Activated CD4-positive, CD25-positive, alpha-beta regulatory T cell treated with anti-CD3 and anti-CD28 coated beads, Interleukin-2, amount 50 U/mL, for 72 hours (primary cell): ENCODE measurements around the gene CALHM3.
A peak's percentile ranks its signal among the peaks of the same experiment; 100 is the strongest.

Source experiments
- DNase-seq: peaks from one replicate; pipeline ENCODE4 v3.0.0; 2021

The CALHM3 gene

DNA sequence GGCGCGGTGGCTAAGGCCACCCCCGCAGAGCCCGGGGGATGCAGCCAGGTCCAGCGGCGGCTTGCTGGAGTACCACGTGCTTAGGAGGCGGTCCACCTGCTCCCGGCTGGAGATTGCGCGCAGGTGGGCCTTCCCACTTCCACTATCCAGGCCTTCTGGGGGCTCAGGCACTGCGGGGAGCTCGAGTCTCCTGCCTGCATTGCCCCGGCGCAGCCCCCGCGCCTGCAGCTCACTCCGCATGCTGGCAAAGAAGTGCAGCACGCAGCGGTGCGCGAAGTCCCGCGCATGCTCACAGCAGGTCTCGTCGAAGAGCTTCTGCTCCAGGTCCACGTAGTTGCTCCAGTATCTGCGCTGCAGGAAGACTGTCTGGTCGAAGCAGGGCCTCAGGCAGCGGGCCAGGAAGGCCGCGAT, 5.8 kb downstream of the CALHM3 start:
- DNase-seq, result no peak

DNA sequence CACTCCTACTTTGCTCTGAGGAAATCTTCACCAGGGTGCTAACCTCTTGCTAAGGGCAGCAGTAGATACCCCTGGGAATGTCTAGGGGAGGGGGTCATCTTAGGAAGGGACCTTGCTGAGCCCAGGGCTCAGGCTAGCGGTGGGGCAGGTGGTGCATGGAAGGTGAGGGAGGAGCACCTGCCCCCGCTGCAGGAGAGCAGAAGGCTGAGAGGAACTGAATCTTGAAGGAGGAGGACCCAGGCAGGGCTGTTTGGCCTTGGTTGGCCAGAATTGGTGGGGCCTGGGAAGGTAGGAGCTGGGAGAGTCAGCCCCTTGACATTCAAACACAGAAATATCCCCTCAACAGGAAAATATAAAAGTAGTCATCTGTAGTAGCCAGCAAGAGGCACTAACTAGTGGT, 7.0 kb downstream of the CALHM3 start:
- no peak for DNase-seq

DNA sequence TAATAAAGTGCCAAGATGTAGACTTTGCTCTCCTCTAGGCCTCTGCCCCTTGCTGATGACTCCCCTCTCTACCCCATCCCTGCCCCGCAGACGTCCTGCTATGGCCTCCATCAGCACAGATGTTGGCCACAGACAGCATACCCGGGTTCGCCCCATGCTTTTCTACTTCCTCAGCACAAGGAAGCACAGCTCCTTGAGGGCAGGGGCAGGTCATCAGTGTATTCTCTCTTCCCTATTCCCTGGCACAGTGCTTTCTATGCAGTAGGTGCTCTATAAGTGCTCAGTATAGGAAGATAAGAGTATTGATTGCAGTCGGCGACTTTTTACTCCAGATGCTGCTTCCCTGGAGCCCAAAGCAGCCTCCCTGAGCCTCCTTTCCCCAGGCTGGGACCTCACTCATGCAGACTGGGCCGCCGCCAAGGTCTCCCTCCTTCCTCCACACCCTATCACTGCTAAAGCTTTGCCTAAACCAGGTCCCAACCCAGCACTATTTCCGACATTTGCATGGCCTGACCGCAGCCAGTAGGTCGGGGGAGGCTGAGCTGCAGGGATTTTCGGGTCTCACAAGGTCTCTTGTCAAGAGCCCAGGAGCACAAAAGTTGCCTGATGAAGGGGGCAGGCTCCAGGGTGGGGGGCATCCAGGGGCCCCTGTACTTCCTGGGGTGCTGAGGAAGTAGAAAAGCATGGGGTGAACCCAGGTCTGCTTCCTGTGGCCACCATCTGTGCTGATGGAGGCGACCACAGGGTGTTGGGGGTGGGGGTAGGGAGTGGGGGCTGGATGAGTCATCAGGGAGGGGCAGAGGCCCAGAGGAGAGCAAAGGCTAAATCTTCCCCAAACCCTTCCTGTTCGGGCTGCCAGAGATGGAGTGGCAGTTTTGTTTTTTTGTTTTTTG, 8.0 kb downstream of the CALHM3 start:
- DNase-seq, result peak; percentile 53

- no peak for DNase-seq
Observed at GRCh38 chr10:103469201-103469600, 9.8 kb downstream of the CALHM3 start.

DNA sequence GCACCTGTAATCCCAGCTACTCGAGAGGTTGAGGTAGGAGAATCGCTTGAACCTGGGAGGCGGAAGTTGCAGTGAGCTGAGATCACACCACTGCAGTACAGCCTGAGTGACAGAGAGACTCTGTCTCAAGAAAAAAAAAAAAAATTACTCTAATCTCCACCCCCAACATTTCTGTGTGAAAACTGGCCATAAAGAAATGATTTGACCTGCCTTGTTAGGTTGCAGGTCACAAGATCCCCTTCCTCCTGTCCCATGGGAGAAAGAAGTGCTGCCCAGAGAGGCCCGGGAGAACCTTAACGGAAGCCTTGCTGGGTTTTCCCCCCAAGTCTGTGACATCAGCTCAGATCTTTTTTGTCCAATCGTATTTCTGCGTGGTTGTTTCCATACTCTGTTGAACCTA, 11.6 kb downstream of the CALHM3 start:
- DNase-seq, result no peak

DNA sequence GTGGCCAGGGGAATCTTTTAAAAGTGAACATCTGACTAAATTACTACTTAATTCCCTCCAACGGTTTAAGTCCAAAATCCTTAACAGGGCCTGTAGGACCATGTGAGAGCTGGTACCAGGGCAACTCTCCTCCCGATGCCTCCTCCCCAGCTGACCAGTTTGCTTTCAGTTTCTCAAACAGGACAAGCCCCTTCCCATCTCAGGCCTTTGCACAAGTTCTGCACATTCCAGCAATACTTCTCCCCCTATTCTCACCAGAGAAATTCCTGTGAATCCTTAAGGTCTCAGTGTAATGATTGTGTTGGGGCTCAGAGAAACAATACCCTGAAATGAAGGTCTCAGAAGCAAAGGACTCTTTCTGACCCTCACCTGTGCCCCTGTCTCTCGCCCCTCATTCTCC, 12.3 kb downstream of the CALHM3 start:
- DNase-seq, result no peak

- no peak for DNase-seq
Observed at GRCh38 chr10:103465411-103466179, 13.4 kb downstream of the CALHM3 start.

DNA sequence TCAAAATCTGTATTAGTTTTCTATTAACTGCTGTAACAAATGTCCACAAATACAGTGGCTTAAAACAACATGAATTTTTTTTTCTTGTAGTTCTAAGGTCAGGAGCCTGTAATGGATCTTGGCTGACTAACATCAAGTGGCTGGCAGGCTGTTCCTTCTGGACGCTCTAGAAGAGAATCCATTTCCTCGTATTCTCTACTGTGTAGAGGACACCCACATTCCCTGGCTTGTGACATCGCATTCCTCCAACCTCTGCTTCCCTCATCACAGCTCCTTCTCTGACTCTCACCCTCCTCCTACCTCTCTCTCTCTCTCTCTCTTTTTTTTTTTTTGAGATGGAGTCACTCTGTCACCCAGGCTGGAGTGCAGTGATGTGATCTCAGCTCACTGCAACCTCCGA, 15.5 kb downstream of the CALHM3 start:
- DNase-seq, result no peak

DNA sequence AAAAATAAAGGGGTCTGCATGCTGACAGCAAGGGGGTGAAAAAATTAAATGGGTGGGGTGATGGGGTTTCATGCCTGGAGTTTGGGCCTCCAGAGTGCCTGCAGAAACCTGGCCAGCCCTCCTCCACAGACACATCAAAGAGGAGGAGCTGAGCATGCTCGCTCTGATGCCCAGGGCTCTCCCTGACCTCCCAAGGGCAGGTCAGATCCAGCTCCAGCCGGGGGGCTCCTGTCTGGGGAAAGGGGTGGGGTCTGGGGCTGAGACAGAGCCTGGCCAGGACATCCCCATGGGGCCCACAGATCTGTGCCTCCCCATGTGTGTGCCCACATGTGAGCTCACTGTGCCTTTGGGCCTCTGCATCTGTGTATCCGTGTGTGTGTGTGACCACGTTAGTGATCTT, 19.4 kb downstream of the CALHM3 start:
- no peak for DNase-seq

DNA sequence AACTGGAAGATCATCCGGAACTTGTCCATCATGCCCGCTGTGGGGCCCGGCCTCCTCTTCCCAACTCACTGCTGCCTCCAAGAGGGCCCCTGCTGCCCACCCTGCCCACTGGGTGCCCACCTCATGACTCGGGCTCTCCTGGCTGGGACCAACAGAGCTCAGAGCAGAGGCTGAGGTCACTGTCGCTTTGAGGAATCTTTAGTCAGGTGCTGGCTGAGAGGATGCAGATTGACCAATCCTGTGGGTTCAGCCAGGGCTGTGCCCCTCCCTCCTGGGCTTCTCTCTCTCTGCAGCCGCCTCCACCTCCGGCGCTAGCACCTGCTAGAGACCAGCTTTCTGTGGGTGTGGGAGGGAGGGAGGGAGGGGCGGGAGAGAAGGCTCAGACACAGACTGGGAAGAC, 20.3 kb downstream of the CALHM3 start, which contains the start of gene CALHM1:
Gene CALHM1 (minus strand): TSS at position 181 of the 400 bp plus-strand sequence. CDS start 149 bp downstream, at position 32.
- DNase-seq, result no peak

GRCh38 chr10:103457896-103458583, 21.0 kb downstream of the CALHM3 start:
- no peak for DNase-seq

DNA sequence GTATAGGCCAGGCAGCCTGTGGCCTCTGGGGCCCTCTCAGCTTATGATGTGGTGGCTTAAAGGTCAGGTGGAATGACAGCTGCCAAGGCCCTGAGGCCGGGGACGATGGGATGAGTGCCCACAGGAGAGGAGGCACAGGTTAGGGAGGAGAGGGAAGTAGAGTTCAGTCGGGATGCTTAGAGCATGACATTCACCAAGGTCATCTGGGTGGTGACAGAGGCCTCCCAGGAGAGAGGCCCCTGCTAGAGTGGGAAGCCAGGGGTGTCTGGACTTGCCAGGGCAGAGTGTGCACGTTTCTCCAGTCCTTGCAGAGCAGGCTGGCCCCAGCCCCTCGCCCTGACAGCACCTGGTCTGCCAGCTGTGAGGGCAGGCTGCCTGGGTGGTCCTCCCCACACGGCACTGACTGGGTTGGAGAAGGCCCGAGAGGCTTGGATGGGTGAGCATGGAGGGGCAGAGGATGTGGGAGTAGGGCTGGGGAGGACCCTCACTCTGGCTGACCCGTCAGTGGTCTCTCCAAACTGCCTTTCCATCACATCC, 21.8 kb downstream of the CALHM3 start:
- DNase-seq, result no peak

DNA sequence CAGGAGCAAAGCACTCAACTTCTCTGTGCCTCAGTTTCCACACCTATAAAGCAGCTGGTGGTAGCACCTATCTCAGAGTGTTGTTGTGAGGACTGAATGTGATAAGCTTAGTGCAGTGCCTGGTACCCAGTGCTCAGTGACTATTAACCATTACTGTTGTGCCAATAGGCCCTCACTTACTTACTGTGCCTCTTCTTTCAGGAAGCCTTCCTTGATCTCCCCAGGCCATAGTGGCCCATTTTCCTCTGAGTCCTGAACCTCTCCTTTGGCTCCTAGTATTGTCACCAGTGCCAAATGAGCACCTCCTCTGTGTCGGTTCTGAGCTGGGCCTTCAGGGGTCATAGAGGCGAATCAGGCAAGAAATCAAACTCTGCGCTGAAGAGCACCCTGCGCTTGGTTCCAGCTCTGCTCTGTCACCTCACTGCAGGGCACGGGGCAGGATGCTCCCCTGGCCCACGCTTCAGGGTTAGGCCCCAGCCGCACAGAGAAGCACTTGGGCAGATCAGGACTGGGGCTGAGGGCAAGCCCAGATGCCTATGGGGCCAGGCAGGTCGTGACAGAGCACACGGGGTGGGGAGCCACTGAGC, 22.9 kb downstream of the CALHM3 start:
- DNase-seq, result no peak

GRCh38 chr10:103455235-103455634, 23.8 kb downstream of the CALHM3 start:
- DNase-seq, result no peak

- DNase-seq, result no peak
Observed at GRCh38 chr10:103454026-103454425, 25.0 kb downstream of the CALHM3 start.

GRCh38 chr10:103452506-103453230, 26.4 kb downstream of the CALHM3 start:
- no peak for DNase-seq

GRCh38 chr10:103451831-103452505, 27.1 kb downstream of the CALHM3 start, which contains the start of gene CALHM2:
Gene CALHM2 (minus strand): TSS chr10:103452370. CDS start chr10:103449941, 2,429 bp downstream.
- peak; percentile 59 for DNase-seq

GRCh38 chr10:103451091-103451813, 27.8 kb downstream of the CALHM3 start:
- DNase-seq, result peak; percentile 49

GRCh38 chr10:103450201-103450695, 28.8 kb downstream of the CALHM3 start:
- DNase-seq, result no peak
